Measurements from ENCODE around the gene SMIM1. TPM values are rescaled to one million over a fixed set of nuclear protein-coding genes. Genes with fewer than 3 reads are reported as not detected.

SMIM1 gene
- total RNA-seq, 1 donor from 2014 or later: 1.6 TPM

DNA sequence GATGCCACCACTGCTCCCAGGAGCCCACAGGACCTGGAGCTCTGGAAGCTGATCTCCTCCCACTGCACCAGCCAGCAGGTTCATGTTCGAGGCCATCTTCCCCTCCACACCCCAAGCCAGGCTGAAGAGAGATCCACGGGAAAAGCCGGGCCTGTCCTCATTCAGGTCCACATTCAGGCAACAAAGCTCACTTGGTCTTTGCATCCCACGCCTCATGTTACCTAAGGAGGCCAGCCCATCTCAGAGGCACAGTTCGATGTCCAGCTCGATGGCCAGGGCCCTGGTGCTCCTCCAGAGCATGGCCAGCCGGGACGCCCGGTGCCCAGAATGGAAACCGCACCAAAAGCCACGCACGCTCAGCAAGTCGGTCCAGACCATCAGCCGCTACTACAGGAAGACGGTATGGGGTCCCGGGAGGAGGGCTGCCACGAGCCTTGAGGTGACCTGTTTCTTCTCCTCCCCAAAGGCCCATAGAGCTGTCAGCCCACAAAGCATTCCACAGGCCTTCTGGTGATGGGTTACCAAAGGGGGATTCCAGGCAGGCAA is 20.1 kb upstream of the SMIM1 start, which contains the start of gene CCDC27:
Gene CCDC27, plus strand, starts transcription at position 51 of the 546 bp plus-strand sequence. Its CDS starts 32 bp downstream, at position 83.
- H3K9me3 ChIP-seq (ENCODE audit: control insufficient read depth in 3 of 3, low read length in 3 of 3): no peaks in the 10 kb centered on the region
- no peak within 1 kb of the TSS for H3K27ac ChIP-seq (ENCODE audit: low read depth, low read length)
- H3K4me3 ChIP-seq (ENCODE audit: low read length in 3 of 3): no peak within 1 kb of the TSS
- H3K9ac ChIP-seq (ENCODE audit: low read depth in 1 of 3, low read length in 3 of 3): no peak within 1 kb of the TSS
- no peaks in the 10 kb centered on the region for H3K36me3 ChIP-seq (ENCODE audit: control insufficient read depth in 3 of 3, insufficient read depth in 3 of 3, low read length in 3 of 3)
- peaks cover 0 to 28% (median 18%) of the 10 kb centered on the region in 3 donors for H3K27me3 ChIP-seq (ENCODE audit: control insufficient read depth in 3 of 3, insufficient read depth in 3 of 3, low read length in 3 of 3)
- H3K4me1 ChIP-seq (ENCODE audit: control insufficient read depth in 3 of 3, insufficient read depth in 3 of 3, low read length in 3 of 3): peaks cover 0 to 5% (median 0%) of the 10 kb centered on the region in 3 donors

DNA sequence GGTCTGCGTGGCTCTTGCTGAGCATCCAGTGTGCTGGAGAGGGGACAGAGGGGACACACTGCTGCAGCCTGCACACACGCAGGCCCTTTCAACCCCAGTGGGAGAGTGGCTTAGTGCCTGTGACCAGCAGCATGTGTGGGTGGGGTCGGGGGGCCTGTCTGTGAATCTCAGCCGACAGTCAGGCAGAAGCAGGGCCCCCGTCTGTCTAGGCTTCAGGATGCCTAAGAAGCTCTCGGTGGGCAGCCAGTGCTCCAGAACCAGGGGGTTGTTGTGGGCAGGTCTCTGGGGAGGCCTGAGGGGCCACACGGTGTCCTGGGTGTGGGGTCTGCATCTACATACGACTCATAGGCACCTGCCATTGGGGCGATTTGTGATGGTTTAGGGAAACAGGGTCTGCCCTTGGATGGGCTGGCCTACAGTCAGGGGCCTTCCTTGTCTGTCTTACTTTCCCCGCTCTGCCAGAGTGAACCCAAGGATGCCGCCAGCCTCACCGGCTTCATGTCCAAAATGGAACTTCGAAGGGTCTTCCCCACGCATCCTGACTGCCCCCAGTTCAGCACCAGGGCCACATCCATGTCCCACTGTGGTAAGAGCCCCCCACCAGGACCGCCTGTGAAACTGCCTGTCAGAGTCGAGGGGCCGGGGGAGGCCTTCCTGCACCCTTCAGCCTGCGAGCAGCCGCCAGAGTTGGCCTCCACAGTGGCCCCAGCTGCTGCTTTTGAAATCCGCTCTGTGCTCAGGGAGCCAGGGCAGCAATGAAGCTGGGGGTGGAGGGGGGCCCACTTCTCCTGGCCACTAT is 18.7 kb upstream of the SMIM1 start:
- Histone ChIP-seq H3K4me1 (ENCODE audit: control insufficient read depth in 3 of 3, insufficient read depth in 3 of 3, low read length in 3 of 3) (no peaks in the 10 kb centered on the region), H3K27ac (ENCODE audit: low read depth, low read length) (no peak overlapping the region), H3K27me3 (ENCODE audit: control insufficient read depth in 3 of 3, insufficient read depth in 3 of 3, low read length in 3 of 3) (peaks cover 0 to 28% (median 18%) of the 10 kb centered on the region in 3 donors), H3K9ac (ENCODE audit: low read depth in 1 of 3, low read length in 3 of 3) (no peak overlapping the region), H3K4me3 (ENCODE audit: low read length in 3 of 3) (no peak overlapping the region), H3K9me3 (ENCODE audit: control insufficient read depth in 3 of 3, low read length in 3 of 3) (no peaks in the 10 kb centered on the region), H3K36me3 (ENCODE audit: control insufficient read depth in 3 of 3, insufficient read depth in 3 of 3, low read length in 3 of 3) (no peaks in the 10 kb centered on the region)

DNA sequence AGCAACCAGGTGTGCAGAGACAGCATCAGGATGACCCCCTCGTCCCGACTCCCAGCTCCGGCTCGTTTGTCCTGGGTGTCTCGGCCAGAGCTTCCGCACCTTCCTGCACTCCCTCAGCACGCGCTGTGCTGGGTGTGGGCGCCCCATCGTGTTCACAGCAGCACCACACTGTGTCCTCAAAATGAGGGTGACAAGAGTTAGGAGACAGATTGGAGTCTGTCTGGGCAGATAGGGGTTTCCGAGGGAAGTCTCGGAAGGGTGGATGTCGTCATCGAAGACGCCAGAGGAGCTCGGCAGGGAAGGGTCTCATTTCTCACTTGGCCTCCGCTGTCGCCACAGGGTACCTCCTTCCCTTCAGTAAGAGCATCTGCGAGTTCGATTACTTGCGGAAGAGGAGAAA is 16.2 kb upstream of the SMIM1 start:
- Histone ChIP-seq H3K36me3 (ENCODE audit: control insufficient read depth in 3 of 3, insufficient read depth in 3 of 3, low read length in 3 of 3) (no peaks in the 10 kb centered on the region), H3K27me3 (ENCODE audit: control insufficient read depth in 3 of 3, insufficient read depth in 3 of 3, low read length in 3 of 3) (peaks cover 0 to 29% (median 20%) of the 10 kb centered on the region in 3 donors), H3K9me3 (ENCODE audit: control insufficient read depth in 3 of 3, low read length in 3 of 3) (no peaks in the 10 kb centered on the region), H3K4me1 (ENCODE audit: control insufficient read depth in 3 of 3, insufficient read depth in 3 of 3, low read length in 3 of 3) (peaks cover 3 to 6% (median 3%) of the 10 kb centered on the region in 3 donors), H3K27ac (ENCODE audit: low read depth, low read length) (no peak overlapping the region), H3K9ac (ENCODE audit: low read depth in 1 of 3, low read length in 3 of 3) (no peak overlapping the region), H3K4me3 (ENCODE audit: low read length in 3 of 3) (no peak overlapping the region)

DNA sequence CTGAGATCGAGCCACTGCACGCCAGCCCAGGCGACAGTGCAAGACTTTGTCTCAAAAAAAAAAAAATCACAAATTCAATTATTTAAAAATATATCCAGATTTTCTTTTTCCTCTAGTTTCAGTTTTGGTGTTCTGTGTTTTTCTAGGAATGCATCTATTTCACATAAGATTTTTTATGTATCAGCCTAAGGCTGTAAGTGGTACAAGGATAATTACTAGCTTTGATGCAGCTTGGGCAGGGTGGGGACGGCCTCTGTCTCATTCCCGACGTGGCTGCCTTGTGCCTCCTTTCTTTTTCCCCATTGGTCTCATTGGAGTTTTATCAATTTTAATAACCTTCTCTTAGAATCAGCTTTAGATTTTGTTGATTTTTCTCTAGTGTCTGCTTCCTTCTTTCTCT is 13.4 kb upstream of the SMIM1 start:
- H3K36me3 ChIP-seq (ENCODE audit: control insufficient read depth in 3 of 3, insufficient read depth in 3 of 3, low read length in 3 of 3): no peaks in the 10 kb centered on the region
- no peaks in the 10 kb centered on the region for H3K9me3 ChIP-seq (ENCODE audit: control insufficient read depth in 3 of 3, low read length in 3 of 3)
- peak overlapping the region in 1 of 3 donors; percentile 47 for H3K9ac ChIP-seq (ENCODE audit: low read depth in 1 of 3, low read length in 3 of 3)
- peaks cover 2 to 22% (median 19%) of the 10 kb centered on the region in 3 donors for H3K27me3 ChIP-seq (ENCODE audit: control insufficient read depth in 3 of 3, insufficient read depth in 3 of 3, low read length in 3 of 3)
- H3K4me3 ChIP-seq (ENCODE audit: low read length in 3 of 3): no peak overlapping the region
- peaks cover 3 to 6% (median 3%) of the 10 kb centered on the region in 3 donors for H3K4me1 ChIP-seq (ENCODE audit: control insufficient read depth in 3 of 3, insufficient read depth in 3 of 3, low read length in 3 of 3)
- no peak overlapping the region for H3K27ac ChIP-seq (ENCODE audit: low read depth, low read length)

DNA sequence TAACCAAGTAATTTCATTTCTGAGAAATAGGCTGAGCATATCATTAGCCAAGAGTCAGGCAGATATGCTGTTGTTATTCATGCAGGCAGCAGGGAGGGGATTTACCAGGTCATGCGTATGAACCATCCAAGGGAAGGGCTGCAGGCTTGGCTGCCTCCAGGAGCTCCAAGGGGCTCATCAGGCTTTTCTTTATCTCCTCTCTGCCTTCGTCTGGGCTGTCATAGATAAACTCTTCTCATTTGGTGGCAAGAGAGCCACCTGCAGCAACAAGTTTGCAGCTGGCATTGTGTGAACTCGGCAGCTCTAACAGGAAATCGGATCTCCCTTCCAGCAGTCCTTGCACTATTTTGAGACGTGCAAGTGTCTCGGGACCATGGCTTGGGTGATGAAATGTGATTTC is 12.8 kb upstream of the SMIM1 start:
- Histone ChIP-seq H3K27ac (ENCODE audit: low read depth, low read length) (no peak overlapping the region), H3K4me1 (ENCODE audit: control insufficient read depth in 3 of 3, insufficient read depth in 3 of 3, low read length in 3 of 3) (peaks cover 3 to 6% (median 3%) of the 10 kb centered on the region in 3 donors), H3K36me3 (ENCODE audit: control insufficient read depth in 3 of 3, insufficient read depth in 3 of 3, low read length in 3 of 3) (no peaks in the 10 kb centered on the region), H3K4me3 (ENCODE audit: low read length in 3 of 3) (no peak overlapping the region), H3K27me3 (ENCODE audit: control insufficient read depth in 3 of 3, insufficient read depth in 3 of 3, low read length in 3 of 3) (peaks cover 2 to 16% (median 14%) of the 10 kb centered on the region in 3 donors), H3K9ac (ENCODE audit: low read depth in 1 of 3, low read length in 3 of 3) (peak overlapping the region in 1 of 3 donors; percentile 47), H3K9me3 (ENCODE audit: control insufficient read depth in 3 of 3, low read length in 3 of 3) (no peaks in the 10 kb centered on the region)

DNA sequence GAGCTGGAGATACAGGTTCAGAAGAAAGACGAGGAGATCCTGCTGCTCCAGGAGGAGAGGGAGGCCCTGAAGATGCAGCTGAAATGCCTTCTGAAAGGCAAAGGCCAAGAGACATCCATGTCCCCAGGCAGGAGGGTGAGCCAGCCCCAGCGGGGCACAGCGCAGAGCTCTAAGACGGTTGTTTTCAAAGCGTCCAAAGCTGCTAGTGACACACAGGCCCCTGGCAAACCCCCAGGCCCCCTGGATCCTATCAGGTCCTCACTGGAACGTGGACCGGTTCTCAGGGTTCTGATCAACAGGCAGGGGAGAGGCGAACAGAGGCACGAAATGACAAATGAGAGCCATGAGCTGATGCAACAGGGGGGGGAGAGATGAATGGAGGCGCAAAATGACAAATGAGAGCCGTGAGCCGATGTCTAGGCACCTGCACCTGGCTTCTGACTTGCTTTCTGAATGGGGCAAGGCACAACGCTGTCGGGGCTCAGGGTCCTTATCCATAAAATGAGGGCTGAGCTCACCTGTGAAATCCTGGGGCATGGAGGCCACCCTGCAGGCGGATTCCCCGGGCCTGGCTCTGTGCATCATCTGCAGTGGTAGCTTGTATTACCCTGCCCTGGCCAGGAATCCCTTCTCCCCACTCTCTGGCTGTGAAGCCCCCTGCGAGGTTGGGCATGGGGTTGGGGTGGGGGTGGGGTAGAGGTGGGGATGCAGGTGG is 11.1 kb upstream of the SMIM1 start:
- Histone ChIP-seq H3K36me3 (ENCODE audit: control insufficient read depth in 3 of 3, insufficient read depth in 3 of 3, low read length in 3 of 3) (no peaks in the 10 kb centered on the region), H3K9ac (ENCODE audit: low read depth in 1 of 3, low read length in 3 of 3) (no peak overlapping the region), H3K27me3 (ENCODE audit: control insufficient read depth in 3 of 3, insufficient read depth in 3 of 3, low read length in 3 of 3) (peaks cover 2 to 13% (median 8%) of the 10 kb centered on the region in 3 donors), H3K27ac (ENCODE audit: low read depth, low read length) (no peak overlapping the region), H3K4me1 (ENCODE audit: control insufficient read depth in 3 of 3, insufficient read depth in 3 of 3, low read length in 3 of 3) (peaks cover 3 to 6% (median 3%) of the 10 kb centered on the region in 3 donors), H3K9me3 (ENCODE audit: control insufficient read depth in 3 of 3, low read length in 3 of 3) (no peaks in the 10 kb centered on the region), H3K4me3 (ENCODE audit: low read length in 3 of 3) (no peak overlapping the region)

DNA sequence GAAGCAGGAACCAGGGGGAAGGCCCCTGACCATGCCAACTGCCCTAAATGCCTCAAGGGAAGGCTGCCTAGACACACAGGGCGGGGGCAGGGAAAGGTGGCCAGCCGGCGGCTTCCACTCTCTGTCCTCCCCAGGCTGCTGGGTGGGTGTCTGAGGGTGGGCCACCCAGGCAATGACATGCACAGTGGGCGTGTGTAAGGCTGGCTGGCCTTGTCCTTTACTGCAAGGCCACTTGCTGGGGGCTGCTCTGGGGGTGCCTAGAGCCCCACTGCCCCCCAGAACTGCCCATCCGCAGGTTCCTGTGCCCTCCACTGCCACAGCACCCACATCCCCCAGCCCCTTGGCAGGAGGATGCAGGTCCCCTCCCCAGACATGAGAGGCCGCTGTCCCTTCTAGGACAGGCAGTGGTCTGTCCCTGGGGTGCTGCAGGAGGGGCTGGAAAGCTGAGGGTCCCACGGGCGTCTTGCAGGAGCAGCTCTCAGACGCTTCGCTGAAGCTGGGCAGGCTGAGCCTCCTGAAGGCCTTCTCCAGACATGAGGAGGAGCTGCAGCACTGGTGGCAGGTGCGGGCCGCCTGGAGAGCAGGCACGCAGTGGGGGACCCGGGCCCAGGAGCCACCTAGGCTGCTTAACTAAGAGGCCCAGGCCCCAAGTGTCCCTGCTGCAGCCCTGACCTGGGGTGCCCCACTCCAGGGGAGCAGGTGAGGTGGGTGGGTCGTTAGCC is 10.2 kb upstream of the SMIM1 start:
- Histone ChIP-seq H3K36me3 (ENCODE audit: control insufficient read depth in 3 of 3, insufficient read depth in 3 of 3, low read length in 3 of 3) (no peaks in the 10 kb centered on the region), H3K4me1 (ENCODE audit: control insufficient read depth in 3 of 3, insufficient read depth in 3 of 3, low read length in 3 of 3) (peaks cover 3 to 6% (median 3%) of the 10 kb centered on the region in 3 donors), H3K27me3 (ENCODE audit: control insufficient read depth in 3 of 3, insufficient read depth in 3 of 3, low read length in 3 of 3) (peaks cover 3 to 16% (median 11%) of the 10 kb centered on the region in 3 donors), H3K9ac (ENCODE audit: low read depth in 1 of 3, low read length in 3 of 3) (no peak overlapping the region), H3K9me3 (ENCODE audit: control insufficient read depth in 3 of 3, low read length in 3 of 3) (no peaks in the 10 kb centered on the region), H3K27ac (ENCODE audit: low read depth, low read length) (no peak overlapping the region), H3K4me3 (ENCODE audit: low read length in 3 of 3) (no peak overlapping the region)

DNA sequence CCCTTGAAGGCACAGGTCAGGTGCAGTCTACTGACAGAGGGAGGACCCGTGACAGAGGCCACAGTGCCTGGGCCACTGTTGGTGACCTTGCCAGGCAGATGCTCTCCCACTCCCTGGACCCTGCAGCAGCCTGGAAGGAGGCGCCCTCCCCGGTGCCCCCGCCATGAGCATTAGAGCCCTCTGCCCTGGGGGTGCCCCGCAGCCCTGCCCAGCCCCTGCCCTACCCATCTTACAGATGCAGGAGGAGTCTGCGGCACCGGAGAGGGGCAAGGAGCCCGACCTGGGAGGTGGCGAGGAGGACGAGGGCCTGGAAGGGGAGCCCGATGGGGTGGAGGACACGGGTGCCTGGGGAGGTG is 9.7 kb upstream of the SMIM1 start:
- no peak overlapping the region for H3K9ac ChIP-seq (ENCODE audit: low read depth in 1 of 3, low read length in 3 of 3)
- H3K36me3 ChIP-seq (ENCODE audit: control insufficient read depth in 3 of 3, insufficient read depth in 3 of 3, low read length in 3 of 3): no peaks in the 10 kb centered on the region
- no peaks in the 10 kb centered on the region for H3K9me3 ChIP-seq (ENCODE audit: control insufficient read depth in 3 of 3, low read length in 3 of 3)
- H3K27me3 ChIP-seq (ENCODE audit: control insufficient read depth in 3 of 3, insufficient read depth in 3 of 3, low read length in 3 of 3): peaks cover 5 to 19% (median 13%) of the 10 kb centered on the region in 3 donors
- H3K4me3 ChIP-seq (ENCODE audit: low read length in 3 of 3): no peak overlapping the region
- no peak overlapping the region for H3K27ac ChIP-seq (ENCODE audit: low read depth, low read length)
- H3K4me1 ChIP-seq (ENCODE audit: control insufficient read depth in 3 of 3, insufficient read depth in 3 of 3, low read length in 3 of 3): peaks cover 3 to 6% (median 3%) of the 10 kb centered on the region in 3 donors

DNA sequence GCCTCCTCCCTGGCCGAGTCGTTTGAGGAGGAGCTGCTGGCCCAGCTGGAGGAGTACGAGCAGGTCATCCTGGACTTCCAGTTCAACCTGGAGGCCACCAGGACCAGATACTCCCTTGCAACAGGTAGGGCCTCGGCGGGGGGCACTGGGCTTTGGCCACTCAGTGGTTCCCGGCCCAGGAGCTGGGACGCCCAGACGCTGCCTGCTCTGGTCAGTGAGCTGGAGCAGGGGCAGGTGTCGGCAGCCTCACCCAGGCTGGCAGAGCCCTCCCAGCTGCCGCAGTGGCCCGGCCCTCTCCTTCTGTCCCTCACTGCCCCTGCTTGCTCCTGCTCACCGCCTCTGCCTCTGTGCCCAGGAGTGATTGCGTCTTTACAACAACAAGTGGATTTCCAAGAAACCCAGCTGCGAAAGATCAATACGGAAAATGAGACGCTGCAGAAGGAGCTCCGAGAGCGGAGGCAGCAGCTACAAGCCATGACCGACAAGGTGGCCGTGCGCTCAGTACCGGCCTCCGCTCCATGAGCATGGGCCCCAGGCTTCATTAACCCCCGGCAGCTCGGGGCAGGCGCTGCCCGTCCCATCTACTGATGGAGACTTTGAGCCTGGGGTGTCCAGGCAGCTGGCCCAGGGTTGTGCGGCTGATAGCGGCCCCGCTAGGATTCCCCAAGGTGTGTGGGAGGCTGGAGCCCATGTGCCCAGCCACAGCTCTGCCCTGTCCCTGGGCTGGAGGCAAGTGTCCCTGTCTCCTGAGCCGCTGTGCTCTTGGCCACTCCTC is 9.0 kb upstream of the SMIM1 start:
- Histone ChIP-seq H3K9ac (ENCODE audit: low read depth in 1 of 3, low read length in 3 of 3) (no peak overlapping the region), H3K27ac (ENCODE audit: low read depth, low read length) (no peak overlapping the region), H3K27me3 (ENCODE audit: control insufficient read depth in 3 of 3, insufficient read depth in 3 of 3, low read length in 3 of 3) (peaks cover 5 to 23% (median 18%) of the 10 kb centered on the region in 3 donors), H3K4me3 (ENCODE audit: low read length in 3 of 3) (no peak overlapping the region), H3K4me1 (ENCODE audit: control insufficient read depth in 3 of 3, insufficient read depth in 3 of 3, low read length in 3 of 3) (peaks cover 3 to 6% (median 3%) of the 10 kb centered on the region in 3 donors), H3K36me3 (ENCODE audit: control insufficient read depth in 3 of 3, insufficient read depth in 3 of 3, low read length in 3 of 3) (no peaks in the 10 kb centered on the region), H3K9me3 (ENCODE audit: control insufficient read depth in 3 of 3, low read length in 3 of 3) (no peaks in the 10 kb centered on the region)

Data from skeletal muscle tissue (tissue), 4 donors.